Measurements from ENCODE around the gene SLC19A1. TPM values are rescaled to one million over a fixed set of nuclear protein-coding genes. Genes with fewer than 3 reads are reported as not detected.

Gene SLC19A1
- total RNA-seq, 2 experiments from 2014 or later, result 29.2 to 30.3 TPM

DNA sequence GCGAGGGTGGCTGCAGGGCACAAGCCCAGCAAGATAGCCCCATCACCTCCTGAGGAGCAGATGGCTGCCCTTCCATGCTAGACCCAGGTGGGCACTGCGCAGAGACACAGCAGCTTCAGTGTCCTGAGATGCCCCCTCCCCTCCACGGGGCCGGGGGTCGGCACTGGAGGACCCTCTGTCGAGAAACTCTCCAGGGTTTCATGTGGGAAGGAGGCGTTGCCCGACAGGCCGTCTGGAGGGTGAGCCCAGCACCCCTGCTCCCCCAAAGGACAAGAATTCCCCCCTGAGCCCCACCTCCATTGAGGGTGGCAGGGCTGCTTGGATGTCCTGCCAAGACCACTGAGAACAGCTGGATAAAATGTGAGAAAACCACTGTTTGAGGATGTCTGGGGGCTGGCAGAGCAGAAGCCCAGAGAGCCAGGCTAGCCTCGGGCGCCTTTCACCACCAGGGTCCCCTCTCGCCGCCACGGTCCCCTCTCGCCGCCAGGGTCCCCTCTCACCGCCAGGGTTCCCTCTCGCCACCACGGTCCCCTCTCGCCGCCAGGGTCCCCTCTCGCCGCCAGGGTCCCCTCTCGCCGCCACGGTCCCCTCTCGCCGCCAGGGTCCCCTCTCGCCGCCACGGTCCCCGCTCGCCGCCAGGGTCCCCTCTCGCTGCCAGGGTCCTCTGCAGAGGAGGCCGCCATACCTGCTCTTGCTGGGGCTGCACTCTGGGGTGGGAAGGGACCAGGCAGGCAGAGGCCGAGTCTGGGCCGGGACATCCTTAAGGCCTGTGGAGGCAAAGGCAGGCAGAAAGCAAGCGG, 44.2 kb downstream of the SLC19A1 start:
- ChIA-PET POLR2A (no interaction called here), CTCF (no interaction called here)
- intact Hi-C loops (cut with micrococcal nuclease), result no loop called here
- Mint-ChIP-seq H3K27ac (no peak overlapping the region), H3K36me3 (no peaks in the 10 kb centered on the region), H3K27me3 (no peaks in the 10 kb centered on the region), H3K4me3 (no peak overlapping the region), H3K9me3 (no peaks in the 10 kb centered on the region), H3K4me1 (ENCODE audit: low read depth) (no peaks in the 10 kb centered on the region)
- no peak for DNase-seq

DNA sequence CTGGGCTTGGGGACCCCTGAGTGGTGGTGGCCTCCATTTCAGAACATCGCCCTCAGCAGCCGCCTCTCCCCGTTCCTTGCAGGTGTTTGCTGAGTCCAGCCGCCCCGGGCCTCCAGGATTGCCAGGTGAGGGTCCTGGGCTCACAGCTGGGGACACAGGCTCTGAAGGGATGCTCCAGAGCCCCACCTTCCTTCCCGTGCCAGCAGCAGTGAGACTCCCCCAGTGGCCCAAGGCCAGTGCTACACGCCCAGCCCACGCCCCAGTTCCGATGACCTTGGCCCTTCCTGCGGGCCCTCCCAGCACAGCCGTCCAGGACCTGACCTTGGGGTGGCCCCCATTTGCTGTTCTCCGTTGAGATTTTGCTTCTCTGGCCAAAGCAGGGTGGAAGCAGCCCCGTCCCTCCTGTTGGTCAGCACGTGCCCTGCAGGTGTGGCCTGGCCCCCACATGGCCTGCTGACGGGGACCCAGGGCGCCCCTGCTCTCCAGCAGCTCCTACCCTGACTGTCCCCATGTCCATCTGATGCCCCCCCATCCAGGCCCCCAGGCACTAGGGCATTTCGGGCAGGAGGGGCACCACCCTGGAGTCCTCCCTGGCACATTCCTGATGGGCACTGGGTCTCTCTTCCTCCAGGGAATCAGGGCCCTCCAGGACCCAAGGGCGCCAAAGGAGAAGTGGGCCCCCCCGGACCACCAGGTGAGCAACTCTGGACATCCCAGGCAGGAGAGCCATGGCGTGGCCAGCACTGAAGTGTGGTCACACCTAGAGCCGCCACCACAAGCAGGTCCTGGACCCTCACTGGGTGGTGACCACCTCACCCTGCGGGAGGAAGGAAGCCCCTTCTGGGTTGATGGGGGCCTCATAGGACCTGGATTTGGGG, 45.0 kb downstream of the SLC19A1 start:
- DNase-seq, result no peak
- H3K27me3 Mint-ChIP-seq, result no peaks in the 10 kb centered on the region
- H3K27ac Mint-ChIP-seq, result no peak overlapping the region
- POLR2A ChIA-PET, result no interaction called here
- no peak overlapping the region for H3K4me3 Mint-ChIP-seq
- H3K9me3 Mint-ChIP-seq, result no peaks in the 10 kb centered on the region
- CTCF ChIA-PET, result no interaction called here
- H3K36me3 Mint-ChIP-seq, result no peaks in the 10 kb centered on the region
- no peaks in the 10 kb centered on the region for H3K4me1 Mint-ChIP-seq (ENCODE audit: low read depth)
- intact Hi-C loops (cut with micrococcal nuclease), result no loop called here

DNA sequence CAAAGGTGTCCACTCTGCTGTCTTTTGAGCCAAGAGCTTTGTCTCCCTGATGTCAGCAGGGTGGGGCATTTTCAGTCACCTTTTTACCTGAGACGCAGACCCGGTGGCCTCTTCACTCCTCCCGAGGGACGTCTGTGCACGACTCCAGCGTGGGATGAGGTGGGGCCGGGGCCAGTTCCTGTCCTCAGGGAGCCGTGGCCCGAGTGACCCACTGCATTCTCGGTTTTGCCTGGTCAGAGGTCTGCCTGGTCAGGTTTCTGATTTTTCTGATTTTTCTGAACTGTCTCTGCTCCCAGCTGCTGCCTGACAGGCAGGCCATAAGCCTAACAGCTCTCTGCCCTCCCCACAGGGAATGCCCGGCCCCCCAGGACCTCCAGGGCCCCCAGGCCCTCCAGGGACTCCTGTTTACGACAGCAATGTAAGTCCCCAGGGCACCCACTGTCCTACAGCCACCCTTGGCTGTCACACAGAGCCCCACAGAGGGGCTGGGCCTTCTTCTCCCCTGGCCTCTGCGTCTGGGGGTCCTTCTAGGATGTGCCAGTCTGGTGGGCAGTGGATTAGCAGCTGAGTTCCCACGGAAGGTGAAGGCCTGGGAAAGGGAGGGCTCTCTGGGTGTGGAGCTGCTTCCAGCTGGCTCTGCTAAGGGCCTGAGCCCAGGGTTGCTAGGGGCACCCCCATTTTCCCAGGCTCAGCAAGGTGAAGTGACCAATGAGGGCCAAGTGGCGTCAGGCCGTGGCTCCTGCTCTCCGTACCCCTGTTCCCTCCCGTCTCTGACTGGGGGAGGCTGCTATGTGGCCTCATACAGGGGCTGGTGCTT, 45.9 kb downstream of the SLC19A1 start:
- POLR2A ChIA-PET, result no interaction called here
- H3K27me3 Mint-ChIP-seq, result no peaks in the 10 kb centered on the region

DNA sequence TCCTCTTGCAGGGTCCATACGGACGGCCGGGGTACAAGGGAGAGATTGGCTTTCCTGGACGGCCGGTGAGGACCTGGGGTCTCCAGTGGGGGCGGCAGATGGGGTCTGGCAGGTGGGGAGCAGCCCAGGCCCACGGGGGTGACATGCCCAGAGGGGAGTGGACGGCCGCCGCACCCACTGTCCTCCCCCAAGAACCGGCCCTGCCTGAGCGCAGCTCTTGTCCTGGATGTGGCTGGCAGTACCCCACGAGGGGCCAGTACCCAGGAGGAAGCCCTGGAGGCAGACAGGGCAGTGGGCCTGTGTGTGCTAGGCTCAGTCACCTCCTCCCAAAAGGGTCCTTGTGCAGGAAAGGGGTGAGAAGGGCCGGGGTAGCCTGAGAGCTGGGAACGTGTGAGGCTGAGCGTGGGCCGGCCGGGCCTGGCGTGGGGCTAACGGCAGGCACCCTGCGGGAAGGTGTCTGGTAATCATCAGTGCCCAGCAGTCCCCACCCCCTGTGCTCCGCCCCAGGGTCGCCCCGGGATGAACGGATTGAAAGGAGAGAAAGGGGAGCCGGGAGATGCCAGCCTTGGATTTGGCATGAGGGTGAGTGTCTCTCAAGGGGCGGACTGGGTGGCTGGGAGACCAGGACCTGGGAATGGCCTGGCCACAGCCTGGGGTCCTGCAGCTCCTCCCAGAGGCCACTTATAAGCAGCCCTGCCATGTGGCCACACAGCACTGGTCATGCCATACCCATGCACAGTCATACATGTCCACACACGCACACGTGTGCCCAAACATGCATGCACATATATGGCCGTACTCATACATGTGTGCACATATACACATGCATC, 47.2 kb downstream of the SLC19A1 start:
- H3K4me3 Mint-ChIP-seq, result no peak overlapping the region
- DNase-seq, result no peak
- POLR2A ChIA-PET, result no interaction called here
- intact Hi-C loops (cut with micrococcal nuclease), result no loop called here
- H3K4me1 Mint-ChIP-seq (ENCODE audit: low read depth), result no peaks in the 10 kb centered on the region
- H3K27ac Mint-ChIP-seq, result no peak overlapping the region
- H3K9me3 Mint-ChIP-seq, result no peaks in the 10 kb centered on the region
- H3K36me3 Mint-ChIP-seq, result no peaks in the 10 kb centered on the region
- CTCF ChIA-PET, result no interaction called here
- H3K27me3 Mint-ChIP-seq, result no peaks in the 10 kb centered on the region

More for the DNA sequence above, 45.9 kb downstream of the SLC19A1 start:
- CTCF ChIA-PET, result no interaction called here
- Mint-ChIP-seq H3K27ac (no peak overlapping the region), H3K4me3 (no peak overlapping the region), H3K36me3 (no peaks in the 10 kb centered on the region), H3K9me3 (no peaks in the 10 kb centered on the region), H3K4me1 (ENCODE audit: low read depth) (no peaks in the 10 kb centered on the region)
- no peak for DNase-seq
- intact Hi-C loops (cut with micrococcal nuclease), result no loop called here

DNA sequence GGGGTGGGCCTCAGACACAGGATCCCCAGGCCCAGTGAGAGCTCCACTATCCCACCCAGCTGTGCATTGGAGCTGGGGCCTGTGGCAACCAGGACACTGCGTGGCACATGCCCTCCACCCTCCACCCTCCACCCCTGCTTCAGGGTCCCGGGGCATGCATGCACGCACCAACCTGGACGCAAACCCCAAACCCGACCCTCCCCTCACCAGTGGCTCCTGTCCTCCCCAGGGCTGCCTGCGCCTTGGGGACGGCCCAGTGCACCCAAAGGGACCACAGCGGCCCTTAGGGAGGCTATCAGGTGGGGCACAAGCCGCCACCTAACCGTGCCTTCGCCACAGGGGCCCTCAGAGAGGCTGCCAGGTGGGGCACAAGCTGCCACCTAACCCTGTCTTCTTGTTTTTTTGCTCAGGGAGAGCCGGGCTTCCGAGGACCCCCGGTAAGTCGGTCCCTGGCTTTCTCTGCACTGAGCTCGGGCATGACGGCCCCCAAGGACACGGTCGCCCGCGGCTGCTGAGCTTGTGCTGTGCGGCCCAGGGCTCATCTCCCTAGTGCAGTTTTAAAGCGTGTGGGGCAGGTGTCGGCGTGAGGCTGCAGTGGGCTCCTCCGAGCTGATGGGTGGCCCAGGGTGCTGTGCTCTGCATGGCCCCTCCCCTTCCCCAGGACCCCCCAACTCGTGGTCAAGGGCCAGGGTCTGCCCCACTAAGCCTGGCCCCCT, 47.9 kb downstream of the SLC19A1 start:
- no peak for DNase-seq
- H3K27ac Mint-ChIP-seq, result no peak overlapping the region
- H3K4me1 Mint-ChIP-seq (ENCODE audit: low read depth), result no peaks in the 10 kb centered on the region
- no peaks in the 10 kb centered on the region for H3K9me3 Mint-ChIP-seq
- CTCF ChIA-PET, result no interaction called here
- H3K4me3 Mint-ChIP-seq, result no peak overlapping the region
- no peaks in the 10 kb centered on the region for H3K27me3 Mint-ChIP-seq
- POLR2A ChIA-PET, result no interaction called here
- H3K36me3 Mint-ChIP-seq, result no peaks in the 10 kb centered on the region
- intact Hi-C loops (cut with micrococcal nuclease), result no loop called here

DNA sequence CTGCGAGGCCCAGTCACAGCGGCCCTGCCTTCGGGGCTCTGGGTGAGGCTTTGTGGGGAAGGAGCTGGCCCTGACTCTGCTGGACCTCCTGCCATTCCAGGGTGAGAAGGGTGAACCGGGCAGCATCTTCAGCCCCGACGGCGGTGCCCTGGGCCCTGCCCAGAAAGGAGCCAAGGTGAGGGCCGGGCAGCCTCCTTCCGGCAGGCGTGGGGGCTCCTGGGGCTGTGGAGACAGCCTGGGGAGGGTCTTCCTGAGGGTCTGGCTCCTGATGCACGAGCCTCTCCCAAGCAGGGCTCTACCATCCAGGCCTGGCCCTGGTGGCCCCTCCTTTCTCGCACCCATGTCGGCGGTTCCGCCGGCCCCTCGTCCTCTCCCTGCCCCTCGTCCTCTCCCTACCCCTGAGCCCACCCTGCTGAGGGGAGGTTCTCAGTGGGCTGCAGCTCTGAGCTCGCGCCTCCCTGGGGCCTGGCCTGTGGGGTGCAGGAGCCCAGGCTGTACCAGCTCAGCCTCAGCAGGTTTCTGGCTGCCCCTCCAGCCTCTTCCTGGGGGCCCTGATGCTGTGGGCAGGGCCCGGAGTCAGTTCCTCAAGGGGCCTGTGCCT, 48.7 kb downstream of the SLC19A1 start:
- Mint-ChIP-seq H3K4me1 (ENCODE audit: low read depth) (no peaks in the 10 kb centered on the region), H3K27ac (no peak overlapping the region)
- CTCF ChIA-PET, result no interaction called here

DNA sequence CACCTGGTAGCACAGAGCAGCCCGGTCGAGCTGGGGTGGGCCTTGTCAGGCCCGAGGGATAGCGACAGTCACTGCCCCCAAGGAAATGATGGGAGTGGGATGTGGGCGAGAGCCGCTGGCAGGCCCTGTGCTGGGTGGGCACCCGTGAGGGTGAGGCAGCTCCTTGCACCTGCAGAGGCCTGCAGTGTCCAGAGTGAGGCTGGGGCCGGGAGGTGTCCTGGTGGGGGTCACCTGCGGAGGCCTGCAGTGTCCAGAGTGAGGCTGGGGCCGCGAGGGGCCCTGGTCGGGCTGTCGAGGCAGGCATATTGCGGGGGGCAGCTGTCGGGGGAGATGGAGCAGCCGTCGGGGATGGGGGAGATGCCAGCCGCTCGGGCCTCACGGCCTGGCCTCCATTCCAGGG, 49.5 kb downstream of the SLC19A1 start:
- ChIA-PET CTCF (no interaction called here), POLR2A (no interaction called here)
- Mint-ChIP-seq H3K27me3 (no peaks in the 10 kb centered on the region), H3K36me3 (no peaks in the 10 kb centered on the region), H3K9me3 (no peaks in the 10 kb centered on the region), H3K4me3 (no peak overlapping the region), H3K4me1 (ENCODE audit: low read depth) (no peaks in the 10 kb centered on the region), H3K27ac (no peak overlapping the region)
- no peak for DNase-seq
- intact Hi-C loops (cut with micrococcal nuclease), result no loop called here

More for the DNA sequence above, 48.7 kb downstream of the SLC19A1 start:
- no peak for DNase-seq
- Mint-ChIP-seq H3K27me3 (no peaks in the 10 kb centered on the region), H3K4me3 (no peak overlapping the region), H3K9me3 (no peaks in the 10 kb centered on the region), H3K36me3 (no peaks in the 10 kb centered on the region)
- intact Hi-C loops (cut with micrococcal nuclease), result no loop called here
- POLR2A ChIA-PET, result no interaction called here

DNA sequence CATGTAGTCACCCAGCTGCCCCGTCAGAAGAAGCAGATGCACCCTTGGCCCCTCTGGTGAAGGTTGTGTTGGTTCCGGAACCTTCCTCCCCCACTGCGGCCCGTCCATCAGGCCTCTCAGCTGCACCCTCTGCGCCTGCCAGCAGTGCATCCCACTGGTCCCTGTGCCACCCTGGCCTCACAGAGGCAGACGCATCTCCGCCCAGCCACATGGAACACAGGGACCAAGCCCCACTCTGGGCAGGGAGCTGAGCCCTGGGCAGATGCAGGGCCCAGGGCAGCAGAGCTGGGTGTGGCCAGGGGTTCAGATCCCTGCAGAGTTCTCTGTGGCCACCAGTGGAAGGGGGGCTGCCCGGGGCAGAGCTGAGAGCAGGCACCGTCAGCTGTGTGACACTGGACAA, 50.6 kb downstream of the SLC19A1 start:
- H3K27me3 Mint-ChIP-seq, result no peaks in the 10 kb centered on the region
- no peaks in the 10 kb centered on the region for H3K36me3 Mint-ChIP-seq
- no peak for DNase-seq
- CTCF ChIA-PET, result no interaction called here
- H3K4me1 Mint-ChIP-seq (ENCODE audit: low read depth), result no peaks in the 10 kb centered on the region
- POLR2A ChIA-PET, result no interaction called here
- no peak overlapping the region for H3K27ac Mint-ChIP-seq
- H3K9me3 Mint-ChIP-seq, result no peaks in the 10 kb centered on the region
- intact Hi-C loops (cut with micrococcal nuclease), result no loop called here
- no peak overlapping the region for H3K4me3 Mint-ChIP-seq

DNA sequence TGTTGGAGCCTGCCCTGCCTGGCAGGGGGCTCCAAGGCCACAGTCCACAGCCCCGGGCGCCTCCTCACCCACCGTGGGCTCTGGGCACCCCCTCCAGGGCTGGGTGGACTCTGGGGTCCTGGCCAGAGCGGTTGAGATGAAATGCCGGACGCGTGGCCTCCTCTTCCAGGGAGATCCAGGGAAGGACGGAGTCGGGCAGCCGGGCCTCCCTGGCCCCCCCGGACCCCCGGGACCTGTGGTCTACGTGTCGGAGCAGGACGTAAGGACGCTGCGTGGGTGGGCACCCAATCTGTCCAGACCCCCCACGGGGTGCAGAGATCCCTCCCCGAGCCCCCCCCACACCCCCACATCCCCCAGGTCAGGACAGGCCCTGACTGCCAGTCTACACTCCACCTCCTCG, 51.2 kb downstream of the SLC19A1 start:
- ChIA-PET POLR2A (no interaction called here), CTCF (no interaction called here)
- Mint-ChIP-seq H3K4me1 (ENCODE audit: low read depth) (no peaks in the 10 kb centered on the region), H3K27ac (no peak overlapping the region), H3K9me3 (no peaks in the 10 kb centered on the region), H3K27me3 (no peaks in the 10 kb centered on the region), H3K4me3 (no peak overlapping the region), H3K36me3 (no peaks in the 10 kb centered on the region)
- DNase-seq, result no peak
- intact Hi-C loops (cut with micrococcal nuclease), result no loop called here

DNA sequence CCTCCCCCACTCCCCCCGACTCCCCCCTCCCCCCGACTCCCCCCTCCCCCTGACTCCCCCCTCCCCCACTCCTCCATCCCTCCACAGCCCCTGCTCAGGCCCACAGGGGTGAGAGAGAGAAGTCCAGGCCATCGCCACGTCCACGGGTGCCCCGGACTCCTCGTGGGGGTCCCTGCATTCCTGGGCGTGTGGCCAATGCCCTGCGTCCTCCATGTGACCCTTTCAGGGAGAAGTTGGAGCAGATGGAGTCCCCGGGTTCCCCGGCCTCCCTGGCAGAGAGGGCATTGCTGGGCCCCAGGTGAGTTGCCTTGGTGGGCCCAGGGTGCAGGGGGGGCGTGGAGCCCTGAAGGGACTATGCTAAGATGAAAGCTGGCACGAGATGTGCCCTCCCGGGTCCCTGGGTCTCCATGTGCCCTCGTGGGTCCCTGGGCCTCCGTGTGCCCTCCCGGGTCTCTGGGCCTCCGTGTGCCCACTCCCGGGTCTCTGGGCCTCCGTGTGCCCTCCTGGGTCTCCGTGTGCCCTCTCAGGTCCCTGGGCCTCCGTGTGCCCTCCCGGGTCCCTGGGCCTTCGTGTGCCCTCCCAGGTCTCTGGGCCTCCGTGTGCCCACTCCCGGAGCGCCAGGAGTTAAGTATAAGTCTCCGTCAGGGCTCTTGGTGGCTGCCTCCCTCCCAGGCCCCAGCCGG, 52.0 kb downstream of the SLC19A1 start:
- DNase-seq, result no peak
- ChIA-PET POLR2A (no interaction called here), CTCF (no interaction called here)
- Mint-ChIP-seq H3K9me3 (no peaks in the 10 kb centered on the region), H3K36me3 (no peaks in the 10 kb centered on the region), H3K4me3 (no peak overlapping the region), H3K27ac (no peak overlapping the region), H3K27me3 (no peaks in the 10 kb centered on the region), H3K4me1 (ENCODE audit: low read depth) (no peaks in the 10 kb centered on the region)
- intact Hi-C loops (cut with micrococcal nuclease), result no loop called here

DNA sequence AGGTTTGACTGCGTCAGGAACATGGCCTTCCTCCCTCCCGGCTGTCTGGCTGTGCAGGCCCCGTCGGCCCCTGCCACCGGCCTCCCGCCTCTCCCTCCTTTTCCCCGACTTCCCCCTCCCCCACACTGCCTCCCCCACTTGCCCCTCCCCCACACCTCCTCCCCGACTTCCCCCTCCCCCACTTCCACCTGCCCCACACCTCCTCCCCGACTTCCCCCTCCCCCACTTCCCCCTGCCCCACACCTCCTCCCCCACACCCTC, 52.6 kb downstream of the SLC19A1 start:
- Mint-ChIP-seq H3K4me1 (ENCODE audit: low read depth) (no peaks in the 10 kb centered on the region), H3K36me3 (no peaks in the 10 kb centered on the region), H3K27ac (no peak overlapping the region), H3K9me3 (no peaks in the 10 kb centered on the region), H3K4me3 (no peak overlapping the region), H3K27me3 (no peaks in the 10 kb centered on the region)
- ChIA-PET CTCF (no interaction called here), POLR2A (no interaction called here)
- intact Hi-C loops (cut with micrococcal nuclease), result no loop called here
- DNase-seq, result no peak

Data from activated CD4-positive, alpha-beta memory T cell treated with anti-CD3 and anti-CD28 coated beads for 36 hours (primary cell).